Daoy (cell line): ENCODE data around the gene KLHL35. TPM values are rescaled to one million over a fixed set of nuclear protein-coding genes. Genes with fewer than 3 reads are reported as not detected.

Experiments
- DNase-seq: peaks from one replicate; pipeline ENCODE4 v3.0.0-alpha.2; 2015; ENCODE audit warnings: low read depth
- total RNA-seq: library from RNA; depleted of rRNA; stranded (reverse); fragments of >200 nt; shearing (Covaris generic); gene quantifications from 2 replicates; pipeline ENCODE4 v1.2.3, GENCODE V29; 2014

Gene KLHL35
- total RNA-seq, 1 experiment from 2014 or later = 8.7 TPM

GRCh38 chr11:75468534-75469340 lies 35.7 kb upstream of the KLHL35 start:
- DNase-seq = peak; percentile 26

- DNase-seq = no peak
Observed at GRCh38 chr11:75467881-75468280, 34.9 kb upstream of the KLHL35 start.

- DNase-seq = no peak
Observed at GRCh38 chr11:75467311-75467710, 34.3 kb upstream of the KLHL35 start.

- DNase-seq = no peak
Observed at GRCh38 chr11:75465701-75466531, 32.9 kb upstream of the KLHL35 start.

- no peak for DNase-seq
Observed at GRCh38 chr11:75463106-75463774, 30.2 kb upstream of the KLHL35 start.

- DNase-seq = no peak
Observed at GRCh38 chr11:75462117-75462653, 29.2 kb upstream of the KLHL35 start.

- DNase-seq = no peak
Observed at GRCh38 chr11:75461151-75461550, 28.1 kb upstream of the KLHL35 start.

GRCh38 chr11:75456596-75457183 lies 23.7 kb upstream of the KLHL35 start:
- DNase-seq = no peak

- no peak for DNase-seq
Observed at GRCh38 chr11:75454987-75455386, 22.0 kb upstream of the KLHL35 start.

GRCh38 chr11:75453916-75454655 lies 21.1 kb upstream of the KLHL35 start:
- no peak for DNase-seq

GRCh38 chr11:75450826-75451821 lies 18.1 kb upstream of the KLHL35 start:
- no peak for DNase-seq

GRCh38 chr11:75450236-75450635 lies 17.2 kb upstream of the KLHL35 start:
- no peak for DNase-seq

- DNase-seq = no peak
Observed at GRCh38 chr11:75449776-75450175, 16.8 kb upstream of the KLHL35 start.

- no peak for DNase-seq
Observed at GRCh38 chr11:75449271-75449670, 16.3 kb upstream of the KLHL35 start.

- no peak for DNase-seq
Observed at GRCh38 chr11:75447415-75447814, 14.4 kb upstream of the KLHL35 start.

- peak; percentile 67 for DNase-seq
Observed at GRCh38 chr11:75445315-75445953, 12.4 kb upstream of the KLHL35 start.

GRCh38 chr11:75443043-75443442 lies 10.0 kb upstream of the KLHL35 start:
- DNase-seq = no peak

- DNase-seq = no peak
Observed at GRCh38 chr11:75442161-75442885, 9.3 kb upstream of the KLHL35 start.

GRCh38 chr11:75441804-75442132 lies 8.8 kb upstream of the KLHL35 start:
- no peak for DNase-seq
